Hepatocyte (in vitro differentiated cells): ENCODE results near the gene DCC. TPM values are rescaled to one million over a fixed set of nuclear protein-coding genes. Genes with fewer than 3 reads are reported as not detected.

Source experiments
- DNase-seq: peaks from one replicate; pipeline ENCODE4 v3.0.0-alpha.2; 2016; ENCODE audit warnings: low spot score
- H2AFZ ChIP-seq: fragments of 200-600 bp; sonication (generic); 2 replicates; pipeline ENCODE4 v1.6.0; 2016; ENCODE audit warnings: antibody characterized with exemption, mild to moderate bottlenecking
- H3K27ac ChIP-seq: fragments of 200-600 bp; sonication (generic); 2 replicates; pipeline ENCODE4 v1.5.1; 2016; ENCODE audit warnings: mild to moderate bottlenecking
- H3K27me3 ChIP-seq: fragments of 200-600 bp; sonication (generic); 2 replicates; pipeline ENCODE4 v1.6.1; 2016
- H3K36me3 ChIP-seq: fragments of 200-600 bp; sonication (generic); replicated peaks from 2 replicates; pipeline ENCODE4 v1.5.1; 2016; ENCODE audit warnings: low read depth; ENCODE audit not compliant: insufficient read depth
- H3K4me1 ChIP-seq: fragments of 200-600 bp; sonication (generic); 2 replicates; pipeline ENCODE4 v1.5.1; 2016; ENCODE audit warnings: mild to moderate bottlenecking, moderate library complexity; ENCODE audit not compliant: insufficient read depth
- H3K4me2 ChIP-seq: fragments of 200-600 bp; sonication (generic); 2 replicates; pipeline ENCODE4 v1.6.0; 2016
- H3K4me3 ChIP-seq: fragments of 200-600 bp; sonication (generic); 2 replicates; pipeline ENCODE4 v1.5.1; 2016; ENCODE audit warnings: mild to moderate bottlenecking
- H3K79me2 ChIP-seq: fragments of 200-600 bp; sonication (generic); 2 replicates; pipeline ENCODE4 v1.6.0; 2017; ENCODE audit warnings: mild to moderate bottlenecking
- H3K9me2 ChIP-seq: fragments of 200-600 bp; sonication (generic); replicated peaks from 2 replicates; pipeline ENCODE4 v1.6.0; 2017; ENCODE audit warnings: mild to moderate bottlenecking; ENCODE audit not compliant: insufficient read depth
- H3K9me3 ChIP-seq: fragments of 200-600 bp; sonication (generic); 2 replicates; pipeline ENCODE4 v1.5.1; 2016; ENCODE audit warnings: low read depth, mild to moderate bottlenecking
- H4K20me1 ChIP-seq: fragments of 200-600 bp; sonication (generic); 2 replicates; pipeline ENCODE4 v1.6.0; 2016; ENCODE audit warnings: mild to moderate bottlenecking; ENCODE audit not compliant: insufficient read depth, poor library complexity, severe bottlenecking
- EZH2 ChIP-seq: fragments of 200-600 bp; sonication (generic); IDR thresholded peaks from 2 replicates; pipeline ENCODE4 v1.6.1; 2016; ENCODE audit warnings: antibody characterized with exemption, mild to moderate bottlenecking, borderline replicate concordance
- EZH2phosphoT487 ChIP-seq: fragments of 200-600 bp; sonication (generic); IDR thresholded peaks from one replicate; pipeline ENCODE4 v1.6.1; 2018; ENCODE audit warnings: antibody characterized with exemption, mild to moderate bottlenecking, low read depth, moderate library complexity; ENCODE audit not compliant: unreplicated experiment, severe bottlenecking
- WGBS: methylation state at CpG from one replicate; pipeline ENCODE4 v1.1.6; 2016; ENCODE audit warnings: low lambda C conversion rate; ENCODE audit errors: missing lambda C conversion rate; 5-methylcytosine and 5-hydroxymethylcytosine counted together
- polyA plus RNA-seq: library from polyadenylated mRNA; unstranded; fragments of >200 nt; fragmentation: Nextera tagmentation; extraction: Ambion mirVana; gene quantifications from 2 replicates; pipeline ENCODE4 v1.2.1, GENCODE V29; 2016
- total RNA-seq: library from RNA; depleted of rRNA; stranded (reverse); fragments of >200 nt; gene quantifications from 2 replicates; pipeline ENCODE4 v1.2.3, GENCODE V29; 2014
- TF ChIP-seq, protein P1 (sequence below): fragments of 200-600 bp; sonication (generic); IDR thresholded peaks from 2 replicates; pipeline ENCODE4 v1.5.1; 2016; ENCODE audit warnings: antibody characterized with exemption, mild to moderate bottlenecking; ENCODE audit not compliant: poor library complexity

Gene DCC
- total and polyA plus RNA-seq, 2 experiments from 2014 or later = 1.0 to 3.5 TPM

DNA sequence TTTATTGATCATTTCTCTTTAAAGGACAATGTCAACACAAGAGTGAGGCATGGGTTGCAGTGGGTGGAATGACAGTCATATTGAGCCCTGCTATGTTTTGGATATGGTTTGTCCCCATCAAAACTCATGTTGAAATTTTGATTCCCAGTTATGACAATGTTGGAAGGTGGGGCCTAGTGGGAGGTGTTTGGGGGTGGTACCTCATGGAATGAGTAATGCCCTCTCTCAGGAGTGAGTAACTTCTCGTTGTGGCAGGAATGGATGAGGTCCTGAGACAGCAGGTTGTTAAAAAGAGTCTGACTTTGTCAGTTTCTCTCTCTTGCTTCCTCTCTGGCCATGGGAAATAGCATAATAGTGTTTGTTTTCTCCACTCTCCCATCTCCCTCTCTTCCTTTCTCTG lies 345.3 kb downstream of the DCC start:
- H3K4me3 ChIP-seq = no peak overlapping the region
- no peaks in the 10 kb centered on the region for H3K9me2 ChIP-seq
- H4K20me1 ChIP-seq = no peaks in the 10 kb centered on the region
- H3K79me2 ChIP-seq = no peaks in the 10 kb centered on the region
- H3K36me3 ChIP-seq = no peaks in the 10 kb centered on the region
- DNase-seq = no peak
- 74% methylated on average over 1 of the region's 1 CpG for WGBS
- H3K4me2 ChIP-seq = no peak overlapping the region
- H3K27ac ChIP-seq = no peak overlapping the region
- H2AFZ ChIP-seq = no peak overlapping the region
- no peaks in the 10 kb centered on the region for H3K27me3 ChIP-seq
- TF ChIP-seq, protein P1, sequence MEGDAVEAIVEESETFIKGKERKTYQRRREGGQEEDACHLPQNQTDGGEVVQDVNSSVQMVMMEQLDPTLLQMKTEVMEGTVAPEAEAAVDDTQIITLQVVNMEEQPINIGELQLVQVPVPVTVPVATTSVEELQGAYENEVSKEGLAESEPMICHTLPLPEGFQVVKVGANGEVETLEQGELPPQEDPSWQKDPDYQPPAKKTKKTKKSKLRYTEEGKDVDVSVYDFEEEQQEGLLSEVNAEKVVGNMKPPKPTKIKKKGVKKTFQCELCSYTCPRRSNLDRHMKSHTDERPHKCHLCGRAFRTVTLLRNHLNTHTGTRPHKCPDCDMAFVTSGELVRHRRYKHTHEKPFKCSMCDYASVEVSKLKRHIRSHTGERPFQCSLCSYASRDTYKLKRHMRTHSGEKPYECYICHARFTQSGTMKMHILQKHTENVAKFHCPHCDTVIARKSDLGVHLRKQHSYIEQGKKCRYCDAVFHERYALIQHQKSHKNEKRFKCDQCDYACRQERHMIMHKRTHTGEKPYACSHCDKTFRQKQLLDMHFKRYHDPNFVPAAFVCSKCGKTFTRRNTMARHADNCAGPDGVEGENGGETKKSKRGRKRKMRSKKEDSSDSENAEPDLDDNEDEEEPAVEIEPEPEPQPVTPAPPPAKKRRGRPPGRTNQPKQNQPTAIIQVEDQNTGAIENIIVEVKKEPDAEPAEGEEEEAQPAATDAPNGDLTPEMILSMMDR = no peak
- TF ChIP-seq EZH2 = no peak
- TF ChIP-seq EZH2phosphoT487 = no peak
- no peaks in the 10 kb centered on the region for H3K9me3 ChIP-seq
- H3K4me1 ChIP-seq = no peaks in the 10 kb centered on the region

DNA sequence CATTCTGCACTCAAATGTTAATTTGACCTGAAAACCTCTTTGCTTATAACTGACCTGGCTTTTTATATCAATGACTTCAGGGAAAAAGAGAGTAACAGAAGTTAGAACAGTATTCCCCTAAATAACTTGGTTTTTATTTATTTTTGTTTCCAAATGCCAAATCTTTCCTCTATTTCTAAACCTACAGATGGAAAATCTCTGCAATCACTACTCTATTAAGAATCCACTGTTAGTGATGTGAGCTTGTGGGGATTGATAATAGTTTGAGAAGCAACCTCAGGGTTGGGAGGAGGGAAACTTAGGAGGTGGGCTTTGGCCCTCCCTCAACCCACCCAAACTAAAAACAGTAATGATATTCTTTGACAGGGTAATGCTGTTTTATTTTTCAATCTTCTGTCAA lies 351.8 kb downstream of the DCC start:
- H3K4me3 ChIP-seq = no peak overlapping the region
- no peak overlapping the region for H3K27ac ChIP-seq
- H3K36me3 ChIP-seq = no peaks in the 10 kb centered on the region
- no peaks in the 10 kb centered on the region for H3K27me3 ChIP-seq
- TF ChIP-seq EZH2phosphoT487 (no peak), EZH2 (no peak)
- TF ChIP-seq, protein P1 = no peak
- no peak for DNase-seq
- H4K20me1 ChIP-seq = no peaks in the 10 kb centered on the region
- no peak overlapping the region for H2AFZ ChIP-seq
- H3K9me2 ChIP-seq = no peaks in the 10 kb centered on the region
- H3K9me3 ChIP-seq = no peaks in the 10 kb centered on the region
- no peaks in the 10 kb centered on the region for H3K79me2 ChIP-seq
- H3K4me2 ChIP-seq = no peak overlapping the region
- no peaks in the 10 kb centered on the region for H3K4me1 ChIP-seq

DNA sequence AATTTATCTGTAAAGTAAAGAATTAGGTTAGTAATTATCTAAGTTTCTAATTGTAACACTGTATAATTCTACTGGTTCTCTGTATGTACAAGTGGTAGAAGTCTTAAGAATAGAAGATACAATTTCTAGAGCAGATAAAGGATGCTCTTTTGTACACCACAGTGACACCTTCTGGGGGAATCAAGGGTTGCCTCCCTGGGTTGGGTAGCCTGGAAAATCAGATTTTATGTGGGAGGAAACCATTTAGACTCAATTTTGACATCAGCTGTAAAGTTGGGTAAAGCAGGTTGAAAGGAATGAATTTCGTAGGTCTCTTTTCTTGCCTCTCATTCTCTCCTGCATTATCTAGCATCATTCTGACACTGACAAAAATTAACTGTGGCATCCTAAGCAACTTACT lies 354.8 kb downstream of the DCC start:
- 84% methylated on average over 1 of the region's 1 CpG for WGBS
- no peak for TF ChIP-seq EZH2phosphoT487
- TF ChIP-seq, protein P1 = peak; percentile 54

DNA sequence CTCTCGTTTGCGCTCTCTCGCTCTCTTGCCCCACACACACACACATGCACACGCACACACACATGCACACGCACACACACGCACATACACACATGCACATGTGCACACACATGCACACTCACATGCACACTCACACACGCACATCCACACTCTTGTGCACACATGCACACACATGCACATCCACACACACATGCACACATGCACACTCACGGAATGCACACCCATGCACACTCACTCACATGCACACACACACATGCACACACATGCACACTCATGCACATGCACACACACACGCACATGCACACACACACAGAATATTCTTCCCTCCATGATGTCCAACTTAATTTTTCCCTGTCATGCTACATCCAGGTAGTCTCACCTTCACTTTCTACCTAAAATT lies 360.1 kb downstream of the DCC start:
- H3K27me3 ChIP-seq = no peaks in the 10 kb centered on the region
- peak overlapping the region; percentile 42 for H3K4me2 ChIP-seq
- 98% methylated on average over 9 of the region's 9 CpGs for WGBS
- H3K4me3 ChIP-seq = no peak overlapping the region
- H3K9me2 ChIP-seq = no peaks in the 10 kb centered on the region
- no peaks in the 10 kb centered on the region for H4K20me1 ChIP-seq
- H3K4me1 ChIP-seq = no peaks in the 10 kb centered on the region
- H3K9me3 ChIP-seq = no peaks in the 10 kb centered on the region
- H3K27ac ChIP-seq = peak overlapping the region; percentile 17
- no peak for DNase-seq
- H2AFZ ChIP-seq = no peak overlapping the region
- no peaks in the 10 kb centered on the region for H3K79me2 ChIP-seq
- TF ChIP-seq, protein P1 = no peak
- no peak for TF ChIP-seq EZH2phosphoT487
- TF ChIP-seq EZH2 = no peak
- H3K36me3 ChIP-seq = no peaks in the 10 kb centered on the region

More for the DNA sequence above, 354.8 kb downstream of the DCC start:
- no peak overlapping the region for H3K27ac ChIP-seq
- H2AFZ ChIP-seq = no peak overlapping the region
- no peaks in the 10 kb centered on the region for H3K9me2 ChIP-seq
- no peaks in the 10 kb centered on the region for H3K9me3 ChIP-seq
- H3K36me3 ChIP-seq = no peaks in the 10 kb centered on the region
- no peak overlapping the region for H3K4me3 ChIP-seq
- no peaks in the 10 kb centered on the region for H3K79me2 ChIP-seq
- H3K27me3 ChIP-seq = no peaks in the 10 kb centered on the region
- peak; percentile 28 for DNase-seq
- no peaks in the 10 kb centered on the region for H3K4me1 ChIP-seq
- H3K4me2 ChIP-seq = no peak overlapping the region
- H4K20me1 ChIP-seq = no peaks in the 10 kb centered on the region
